Measurements from ENCODE around the gene LAMA1. TPM values are rescaled to one million over a fixed set of nuclear protein-coding genes. Genes with fewer than 3 reads are reported as not detected.

The LAMA1 gene
- total RNA-seq, 4 donors from 2014 or later, result 1.2 to 3.0 (median 1.9) TPM

DNA sequence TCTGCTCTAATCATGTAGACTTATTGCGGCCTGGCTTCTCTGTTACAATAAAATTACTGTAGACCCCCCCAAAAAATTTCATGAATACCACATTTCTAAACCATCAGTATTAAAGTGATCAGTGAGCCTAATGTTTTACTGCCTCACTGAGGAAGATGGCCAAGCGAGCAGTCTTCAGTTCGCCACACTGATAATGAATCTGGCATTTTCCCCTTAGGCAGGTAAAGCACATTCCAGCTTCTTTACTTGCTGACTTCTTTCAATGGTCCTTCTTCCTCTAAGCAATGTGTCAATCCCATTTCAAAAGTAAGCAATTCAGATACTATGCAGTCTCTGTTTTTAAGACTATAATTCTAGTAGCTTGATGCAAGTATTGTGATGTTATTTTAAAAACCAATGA lies 137.6 kb downstream of the LAMA1 start:
- 95 to 98% methylated on average over 3 of the region's 3 CpGs for WGBS, 2 donors
- no peak overlapping the region for H3K4me3 ChIP-seq
- no peak overlapping the region for H3K27ac ChIP-seq
- TF ChIP-seq, protein P1, sequence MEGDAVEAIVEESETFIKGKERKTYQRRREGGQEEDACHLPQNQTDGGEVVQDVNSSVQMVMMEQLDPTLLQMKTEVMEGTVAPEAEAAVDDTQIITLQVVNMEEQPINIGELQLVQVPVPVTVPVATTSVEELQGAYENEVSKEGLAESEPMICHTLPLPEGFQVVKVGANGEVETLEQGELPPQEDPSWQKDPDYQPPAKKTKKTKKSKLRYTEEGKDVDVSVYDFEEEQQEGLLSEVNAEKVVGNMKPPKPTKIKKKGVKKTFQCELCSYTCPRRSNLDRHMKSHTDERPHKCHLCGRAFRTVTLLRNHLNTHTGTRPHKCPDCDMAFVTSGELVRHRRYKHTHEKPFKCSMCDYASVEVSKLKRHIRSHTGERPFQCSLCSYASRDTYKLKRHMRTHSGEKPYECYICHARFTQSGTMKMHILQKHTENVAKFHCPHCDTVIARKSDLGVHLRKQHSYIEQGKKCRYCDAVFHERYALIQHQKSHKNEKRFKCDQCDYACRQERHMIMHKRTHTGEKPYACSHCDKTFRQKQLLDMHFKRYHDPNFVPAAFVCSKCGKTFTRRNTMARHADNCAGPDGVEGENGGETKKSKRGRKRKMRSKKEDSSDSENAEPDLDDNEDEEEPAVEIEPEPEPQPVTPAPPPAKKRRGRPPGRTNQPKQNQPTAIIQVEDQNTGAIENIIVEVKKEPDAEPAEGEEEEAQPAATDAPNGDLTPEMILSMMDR (IDR thresholded peaks at IDR 0.05), result no peak
- no peak for TF ChIP-seq POLR2A (IDR thresholded peaks at IDR 0.05)
- TF ChIP-seq EP300 (IDR thresholded peaks at IDR 0.05), result no peak
- H3K27me3 ChIP-seq, result no peaks in the 10 kb centered on the region
- no peak for DNase-seq (ENCODE audit: low spot score in 2 of 2)
- no peaks in the 10 kb centered on the region for H3K9me3 ChIP-seq
- H3K4me1 ChIP-seq, result no peaks in the 10 kb centered on the region
- H3K36me3 ChIP-seq, result no peaks in the 10 kb centered on the region

DNA sequence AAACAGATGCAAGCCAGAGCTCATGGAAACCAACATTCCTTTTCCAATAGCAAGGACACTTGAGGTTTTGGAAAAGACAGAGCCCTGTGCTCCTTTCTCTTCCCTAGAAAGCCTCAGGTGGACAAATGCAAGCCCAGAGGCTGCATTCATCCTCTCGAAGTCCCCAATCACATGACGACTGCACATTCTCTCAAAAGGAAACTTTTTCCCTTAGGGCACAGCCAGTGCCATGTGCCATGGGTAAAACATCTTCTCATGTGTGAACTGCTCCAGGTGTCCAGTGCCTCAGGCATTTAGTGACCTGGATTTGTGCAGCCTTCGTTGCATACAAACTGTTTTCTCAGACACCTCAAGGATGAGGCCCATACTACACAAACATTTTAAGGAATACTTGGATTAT lies 140.7 kb downstream of the LAMA1 start:
- Histone ChIP-seq H3K4me3 (no peak overlapping the region), H3K36me3 (no peaks in the 10 kb centered on the region), H3K4me1 (no peaks in the 10 kb centered on the region), H3K9me3 (no peaks in the 10 kb centered on the region), H3K27me3 (no peaks in the 10 kb centered on the region), H3K27ac (no peak overlapping the region)
- TF ChIP-seq POLR2A (IDR thresholded peaks at IDR 0.05) (no peak), EP300 (IDR thresholded peaks at IDR 0.05) (no peak)
- TF ChIP-seq, protein P1 (IDR thresholded peaks at IDR 0.05), result no peak
- 79 to 93% methylated on average over 3 of the region's 3 CpGs for WGBS, 2 donors
- DNase-seq (ENCODE audit: low spot score in 2 of 2), result no peak

DNA sequence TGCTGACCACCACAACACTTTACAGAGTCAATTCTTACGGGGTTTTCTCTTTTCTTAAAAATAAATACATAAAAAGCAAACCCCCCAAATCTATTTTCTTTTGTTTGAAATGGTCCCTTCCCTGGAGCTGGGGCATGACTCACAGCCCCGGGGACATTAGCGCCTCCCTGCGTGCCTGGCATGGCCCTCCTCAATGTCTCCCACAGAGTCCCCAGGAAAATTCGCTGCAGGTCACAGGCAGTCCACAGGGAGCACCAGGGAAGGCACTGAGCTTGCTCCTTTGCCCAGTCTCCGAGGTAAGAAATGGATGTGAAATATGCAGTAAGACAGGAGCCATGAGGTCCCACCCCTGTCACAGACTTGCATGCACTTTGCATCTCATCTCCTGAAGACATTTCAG lies 142.5 kb downstream of the LAMA1 start:
- TF ChIP-seq POLR2A (IDR thresholded peaks at IDR 0.05) (no peak), EP300 (IDR thresholded peaks at IDR 0.05) (no peak)
- TF ChIP-seq, protein P1 (IDR thresholded peaks at IDR 0.05), result no peak
- Histone ChIP-seq H3K27me3 (no peaks in the 10 kb centered on the region), H3K9me3 (no peaks in the 10 kb centered on the region), H3K4me3 (no peak overlapping the region), H3K36me3 (no peaks in the 10 kb centered on the region), H3K27ac (no peak overlapping the region), H3K4me1 (no peaks in the 10 kb centered on the region)
- DNase-seq (ENCODE audit: low spot score in 2 of 2), result no peak
- WGBS, 2 donors, result 87 to 93% methylated on average over 6 of the region's 6 CpGs

DNA sequence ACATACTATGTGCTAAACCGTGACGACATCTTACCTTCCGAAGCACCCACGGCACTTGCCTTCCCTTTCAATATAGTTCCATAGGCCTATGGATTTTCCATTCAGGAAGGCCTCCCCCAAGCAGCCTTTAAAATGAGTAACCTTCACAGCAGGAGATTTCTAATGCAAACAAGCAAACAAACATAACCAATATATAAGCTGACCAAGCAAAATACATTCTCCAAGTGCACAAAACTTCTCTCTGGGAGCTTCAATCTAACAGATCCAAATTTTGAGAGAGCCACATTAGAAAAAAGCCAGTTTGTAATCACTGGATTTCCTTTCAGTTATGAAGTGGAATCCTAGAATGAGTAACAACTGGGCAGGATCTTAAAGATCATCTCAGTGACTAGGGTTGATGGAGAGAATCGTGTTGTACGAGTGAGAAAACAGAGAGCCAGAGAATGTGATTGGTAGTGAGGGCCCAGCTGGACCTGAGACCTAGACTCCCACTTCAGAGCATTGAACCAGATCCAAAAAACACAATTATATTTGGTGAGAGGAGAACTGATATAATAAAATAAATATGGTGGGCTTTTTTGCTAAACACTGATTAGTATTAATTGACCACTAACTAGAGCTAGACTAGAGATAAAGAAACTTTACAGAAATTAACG lies 145.6 kb downstream of the LAMA1 start:
- no peak overlapping the region for H3K4me3 ChIP-seq
- no peaks in the 10 kb centered on the region for H3K36me3 ChIP-seq
- WGBS, 2 donors, result 84 to 85% methylated on average over 7 of the region's 7 CpGs
- H3K4me1 ChIP-seq, result no peaks in the 10 kb centered on the region
- no peak overlapping the region for H3K27ac ChIP-seq
- no peaks in the 10 kb centered on the region for H3K9me3 ChIP-seq
- TF ChIP-seq, protein P1 (IDR thresholded peaks at IDR 0.05), result no peak
- TF ChIP-seq EP300 (IDR thresholded peaks at IDR 0.05) (no peak), POLR2A (IDR thresholded peaks at IDR 0.05) (no peak)
- H3K27me3 ChIP-seq, result no peaks in the 10 kb centered on the region
- DNase-seq (ENCODE audit: low spot score in 2 of 2), result no peak

DNA sequence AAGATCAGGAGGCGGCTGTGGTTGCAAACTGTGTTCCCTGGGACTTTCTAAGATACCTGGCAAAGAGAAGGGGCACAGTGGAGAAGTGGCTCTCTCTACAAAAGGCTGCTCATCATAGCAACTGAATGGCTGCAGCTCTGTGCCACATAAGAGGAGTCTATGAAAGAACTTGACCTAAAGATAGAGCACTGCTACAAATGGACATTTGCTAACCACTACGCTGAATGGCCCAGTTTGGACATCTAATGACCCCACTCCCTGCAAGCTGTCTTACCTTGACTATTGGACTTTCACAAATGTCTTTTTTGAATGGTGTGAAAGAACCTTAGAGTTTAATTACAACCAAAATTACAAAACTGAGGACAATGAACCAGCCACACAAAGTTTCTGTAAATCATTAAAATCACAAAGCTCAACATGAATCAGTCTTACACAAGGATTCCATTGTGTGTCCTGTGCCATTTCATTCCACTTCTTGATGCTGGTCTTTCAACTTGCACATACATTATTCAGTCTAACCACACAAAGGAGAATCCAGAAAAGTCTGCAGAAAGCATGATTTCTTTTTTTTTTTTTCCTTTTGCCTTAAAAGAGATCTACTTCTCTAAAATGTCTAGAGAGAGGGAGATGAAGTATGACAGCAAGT lies 154.0 kb downstream of the LAMA1 start:
- no peak overlapping the region for H3K4me3 ChIP-seq
- no peak for DNase-seq (ENCODE audit: low spot score in 2 of 2)
- TF ChIP-seq EP300 (IDR thresholded peaks at IDR 0.05) (no peak), POLR2A (IDR thresholded peaks at IDR 0.05) (no peak)
- TF ChIP-seq, protein P1 (IDR thresholded peaks at IDR 0.05), result no peak
- 88% methylated on average over 2 of the region's 2 CpGs for WGBS, 2 donors
- H3K9me3 ChIP-seq, result no peaks in the 10 kb centered on the region
- H3K27ac ChIP-seq, result no peak overlapping the region
- H3K27me3 ChIP-seq, result no peaks in the 10 kb centered on the region
- H3K4me1 ChIP-seq, result no peaks in the 10 kb centered on the region
- no peaks in the 10 kb centered on the region for H3K36me3 ChIP-seq

Measured in tibial nerve (tissue), 4 donors.